GM21786 (cell line): ENCODE data around the gene CISTR.
"Not testable (repeated sequence)": the region's sequence is repeated elsewhere in the genome, so short reads cannot be mapped to it uniquely, and the experiment has no call there.

ENCODE experiments used
- ATAC-seq: cut with Tn5 transposase; IDR thresholded peaks from one replicate; pipeline ENCODE4 v1.9.1; 2021; ENCODE audit not compliant: unreplicated experiment

The CISTR gene

GRCh38 chr12:53764615-53765014 is 12.8 kb upstream of the CISTR start:
- ATAC-seq, result no peak

- not testable (repeated sequence) for ATAC-seq
Measured at GRCh38 chr12:53762793-53763192, 11.0 kb upstream of the CISTR start.

- ATAC-seq, result no peak
Measured at GRCh38 chr12:53761306-53761705, 9.5 kb upstream of the CISTR start.

GRCh38 chr12:53759261-53759660 is 7.5 kb upstream of the CISTR start:
- ATAC-seq, result no peak

GRCh38 chr12:53758730-53759103 is 6.9 kb upstream of the CISTR start:
- no peak for ATAC-seq

- no peak for ATAC-seq
Measured at GRCh38 chr12:53758081-53758729, 6.4 kb upstream of the CISTR start.

- peak; percentile 60 for ATAC-seq
Measured at GRCh38 chr12:53757101-53757770, 5.5 kb upstream of the CISTR start.

GRCh38 chr12:53756300-53757100 is 4.7 kb upstream of the CISTR start:
- ATAC-seq, result no peak

GRCh38 chr12:53755893-53756292 is 4.1 kb upstream of the CISTR start:
- ATAC-seq, result no peak

- ATAC-seq, result no peak
Measured at GRCh38 chr12:53755451-53755891, 3.7 kb upstream of the CISTR start.

GRCh38 chr12:53754633-53755264 is 3.0 kb upstream of the CISTR start:
- ATAC-seq, result no peak

GRCh38 chr12:53754188-53754585 is 2.4 kb upstream of the CISTR start:
- no peak for ATAC-seq

- no peak for ATAC-seq
Measured at GRCh38 chr12:53752621-53753020, 842 bp upstream of the CISTR start.

GRCh38 chr12:53752192-53752601 is 418 bp upstream of the CISTR start:
- no peak for ATAC-seq

- ATAC-seq, result no peak
Measured at GRCh38 chr12:53750812-53751335, 905 bp downstream of the CISTR start.

GRCh38 chr12:53749986-53750811 is 1.6 kb downstream of the CISTR start:
- no peak for ATAC-seq

- ATAC-seq, result no peak
Measured at GRCh38 chr12:53748072-53748840, 3.5 kb downstream of the CISTR start.

- ATAC-seq, result no peak
Measured at GRCh38 chr12:53747095-53747494, 4.7 kb downstream of the CISTR start.

- no peak for ATAC-seq
Measured at GRCh38 chr12:53746592-53747092, 5.1 kb downstream of the CISTR start.
